HL-60/S4 treated with retinoic acid at 250 ng/mL for 4 days and 3 days (cell line): ENCODE results near the gene MAP3K7CL.

Source experiments
- in situ Hi-C: fragments of 300-500 bp; cut with MboI; formaldehyde crosslinking; loops from 2 replicates; pipeline ENCODE4 v1.7.0; 2022; ENCODE audit warnings: low sequenced_read_pairs

MAP3K7CL gene, protein sequence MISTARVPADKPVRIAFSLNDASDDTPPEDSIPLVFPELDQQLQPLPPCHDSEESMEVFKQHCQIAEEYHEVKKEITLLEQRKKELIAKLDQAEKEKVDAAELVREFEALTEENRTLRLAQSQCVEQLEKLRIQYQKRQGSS

DNA sequence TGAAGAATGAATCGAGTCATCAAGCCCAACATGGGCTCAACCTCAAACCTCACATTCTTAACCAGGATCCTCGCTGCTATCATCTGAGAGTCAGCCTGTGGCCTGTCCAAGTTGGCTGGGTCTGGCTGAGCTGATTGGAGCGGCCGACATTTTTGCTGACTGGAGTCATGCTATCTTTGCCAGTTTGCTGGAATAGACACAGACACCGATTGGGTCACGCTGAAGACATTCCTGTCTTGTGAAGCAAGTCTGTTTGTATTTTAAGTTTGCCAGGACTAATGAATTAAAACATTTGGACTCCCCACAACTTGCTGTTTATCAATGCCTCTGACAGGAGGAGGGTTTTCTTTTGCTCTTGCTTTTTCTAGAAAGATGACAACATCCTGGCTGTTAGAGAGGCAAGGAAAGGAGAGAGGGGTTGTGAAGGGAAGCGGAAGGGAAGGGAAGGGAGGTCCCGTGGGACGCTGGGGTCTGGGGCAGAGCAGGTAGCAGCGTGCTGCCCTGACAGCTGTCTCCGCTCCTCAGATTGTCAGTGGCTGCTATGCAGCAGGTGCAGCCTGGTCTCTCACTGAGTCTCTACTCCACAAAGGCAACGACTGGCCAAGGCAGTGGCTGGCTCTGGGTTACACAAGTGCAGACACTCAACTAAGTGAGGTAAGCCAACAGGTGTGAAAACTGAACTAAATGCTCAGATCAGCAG is at the start of gene MAP3K7CL:
Gene MAP3K7CL, plus strand, starts transcription at position 375 of the 700 bp plus-strand sequence. CDS start 2,701 bp downstream, outside the sequence.
- in situ Hi-C loops = no loop called here

DNA sequence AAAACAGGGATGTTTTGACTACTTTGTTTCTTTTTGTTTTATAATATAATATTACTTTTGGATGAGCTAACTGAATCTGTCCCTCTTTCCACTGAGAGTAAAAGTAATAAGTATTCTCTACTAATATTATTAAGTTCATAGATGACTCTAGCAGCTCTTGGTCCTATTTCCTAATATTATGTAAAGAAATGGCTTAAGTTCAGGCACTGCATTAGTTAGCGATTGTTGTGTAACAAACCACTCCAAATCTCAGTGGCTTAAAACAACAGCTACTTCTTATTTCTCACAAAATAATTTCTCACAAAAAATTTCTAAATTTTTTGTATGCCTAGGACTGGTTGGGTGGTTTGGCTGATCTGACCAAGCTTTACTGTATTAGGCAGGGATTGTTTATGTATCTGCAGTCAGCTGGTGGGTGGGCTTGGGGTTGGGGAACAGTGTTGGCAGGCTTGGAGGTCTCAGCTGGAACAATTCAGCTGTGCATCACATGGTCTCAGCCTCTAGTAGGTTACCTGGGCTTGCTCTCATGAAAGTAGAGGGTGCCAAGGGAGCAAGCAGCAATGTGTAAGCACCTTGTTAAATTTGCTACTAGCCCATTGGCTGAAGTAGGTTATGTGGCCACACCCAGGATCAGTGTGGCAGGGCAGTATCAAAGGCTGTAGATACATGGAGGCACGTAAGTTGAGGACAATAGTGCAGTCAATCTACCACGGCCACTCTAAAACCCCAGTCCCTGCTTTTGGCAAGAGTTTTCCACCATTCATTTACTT is 48.2 kb upstream of the MAP3K7CL start:
- in situ Hi-C loops = loop anchor here (10.0 to 25.0 kb wide), 3 partner anchors 293 to 1105 kb away; no protein-coding TSS in a partner anchor

DNA sequence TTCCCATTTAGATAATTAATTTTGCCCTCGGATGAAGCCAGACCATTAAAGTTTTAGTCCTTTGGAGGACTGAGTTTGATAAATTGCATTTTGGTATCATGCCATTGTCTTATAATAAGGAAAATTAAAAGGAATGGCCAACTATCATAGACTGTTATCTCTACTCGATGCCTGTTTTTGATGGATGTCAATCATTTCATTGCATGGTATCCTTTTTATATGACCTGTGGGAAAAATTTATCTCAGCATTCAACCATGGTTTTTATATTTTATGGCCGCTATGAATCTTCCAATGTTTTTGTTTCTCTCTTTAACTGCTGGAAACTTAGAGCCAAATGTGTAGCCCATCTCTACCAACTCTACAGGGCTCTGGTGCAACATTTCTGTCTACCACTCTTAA is 47.1 kb upstream of the MAP3K7CL start:
- in situ Hi-C loops = loop anchor here (10.0 to 25.0 kb wide), 3 partner anchors 291 to 1104 kb away; no protein-coding TSS in a partner anchor

DNA sequence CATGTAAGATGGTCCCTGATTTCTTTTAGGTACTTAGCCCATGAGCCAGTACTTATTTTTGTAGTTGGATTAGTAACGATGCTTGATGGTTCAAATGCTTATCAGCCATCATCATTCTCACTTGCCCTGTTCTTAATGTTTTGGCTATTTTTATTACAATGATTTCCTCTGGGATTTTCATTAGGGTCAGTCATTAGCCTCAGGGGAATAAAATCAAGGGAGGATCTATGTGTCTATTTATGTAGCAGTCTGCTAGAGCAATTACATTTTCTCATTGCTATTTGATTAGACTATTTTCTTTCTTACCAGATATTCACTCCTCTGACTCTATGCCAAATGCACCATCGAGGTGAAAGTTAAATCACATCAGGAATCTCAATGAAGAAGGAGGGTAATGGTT is 46.1 kb upstream of the MAP3K7CL start:
- in situ Hi-C loops = loop anchor here (10.0 to 25.0 kb wide), 3 partner anchors 290 to 1103 kb away; no protein-coding TSS in a partner anchor

DNA sequence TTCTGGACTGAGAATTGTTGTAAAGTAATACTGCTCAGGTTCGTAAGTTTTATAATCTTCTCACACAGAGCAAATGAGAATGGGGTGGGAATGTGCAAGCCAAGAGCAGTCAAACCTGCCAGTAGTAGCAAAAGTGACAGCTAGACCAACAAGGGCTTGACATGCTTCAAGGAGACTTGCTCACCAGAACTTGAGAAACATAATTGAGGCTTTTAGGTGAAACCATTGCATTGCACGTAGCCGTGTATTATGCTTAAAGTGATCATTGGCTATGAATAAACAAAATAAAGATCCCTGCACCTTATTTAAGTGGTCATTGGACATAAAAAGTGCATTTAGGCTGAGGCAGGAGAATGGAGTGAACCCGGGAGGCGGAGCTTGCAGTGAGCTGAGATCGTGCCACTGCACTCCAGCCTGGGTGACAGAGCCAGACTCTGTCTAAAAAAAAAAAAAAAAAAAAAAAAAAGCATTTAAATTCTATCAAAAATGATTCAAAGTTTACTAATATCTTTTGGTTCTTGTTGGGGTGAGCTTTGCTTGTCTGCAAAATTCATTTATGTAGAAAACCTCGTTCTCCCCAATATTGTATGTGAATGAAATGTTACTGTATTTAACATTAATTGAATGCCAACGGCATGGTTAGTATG is 45.2 kb upstream of the MAP3K7CL start:
- in situ Hi-C loops = loop anchor here (10.0 to 25.0 kb wide), 3 partner anchors 290 to 1102 kb away; no protein-coding TSS in a partner anchor

DNA sequence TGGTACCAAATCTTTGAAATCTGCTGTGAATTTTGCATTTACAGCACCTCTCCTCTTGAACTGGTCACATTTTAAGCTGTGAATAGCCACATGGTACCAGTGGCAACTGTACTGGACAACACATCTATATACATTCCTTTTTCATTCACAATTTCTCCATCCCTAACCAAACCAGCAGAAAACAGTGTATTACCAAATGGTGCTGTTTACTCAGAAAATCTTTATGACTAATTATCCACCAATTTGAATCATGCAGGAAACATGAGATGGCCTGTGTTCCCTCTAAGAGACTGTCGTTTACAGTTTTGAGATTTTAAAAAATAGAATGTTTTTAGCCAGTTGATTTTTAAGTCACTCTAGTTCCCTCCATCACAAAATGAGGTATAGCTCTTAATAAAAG is 39.4 kb upstream of the MAP3K7CL start:
- in situ Hi-C loops = loop anchor here (25.0 kb wide), 2 partner anchors 746 to 1096 kb away; no protein-coding TSS in a partner anchor

DNA sequence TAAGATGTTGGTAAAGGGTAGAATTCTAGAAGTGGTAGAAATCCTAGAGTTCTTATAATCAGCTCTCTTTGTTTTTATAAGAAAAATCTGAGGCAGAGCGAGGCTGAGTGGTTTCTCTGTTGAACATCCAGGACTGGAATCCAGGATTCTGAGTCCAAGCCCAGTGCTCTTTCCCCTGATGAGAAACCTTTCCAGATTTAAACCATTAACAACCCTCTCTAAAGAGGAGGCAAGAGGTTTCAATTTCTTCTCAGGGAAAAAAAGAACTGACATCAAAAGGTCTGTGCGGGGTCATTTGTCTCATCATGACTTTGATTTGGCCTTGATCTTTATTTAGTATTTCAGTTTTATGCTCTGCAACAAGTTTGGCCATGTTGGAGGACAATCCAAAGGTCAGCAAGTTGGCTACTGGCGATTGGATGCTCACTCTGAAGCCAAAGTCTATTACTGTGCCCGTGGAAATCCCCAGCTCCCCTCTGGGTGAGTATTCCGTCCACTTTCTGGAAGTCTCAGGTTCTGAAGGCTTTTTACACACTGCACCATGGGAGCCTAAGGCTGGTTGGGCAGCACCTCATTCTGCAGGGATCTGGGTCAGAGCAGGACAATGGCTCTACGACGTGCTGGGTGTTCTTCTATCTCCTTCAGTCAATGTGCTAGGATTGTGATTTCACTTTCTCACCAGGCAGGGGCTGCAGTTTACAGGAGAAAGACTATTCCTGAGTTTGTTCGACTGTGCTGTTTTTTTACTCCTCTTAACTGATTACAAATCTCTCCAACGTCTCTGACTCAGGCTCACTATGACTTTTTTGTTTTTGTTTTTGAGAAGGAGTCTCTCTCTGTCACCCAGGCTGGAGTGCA is 38.1 kb upstream of the MAP3K7CL start:
- in situ Hi-C loops = loop anchor here (25.0 kb wide), 2 partner anchors 745 to 1095 kb away; no protein-coding TSS in a partner anchor

DNA sequence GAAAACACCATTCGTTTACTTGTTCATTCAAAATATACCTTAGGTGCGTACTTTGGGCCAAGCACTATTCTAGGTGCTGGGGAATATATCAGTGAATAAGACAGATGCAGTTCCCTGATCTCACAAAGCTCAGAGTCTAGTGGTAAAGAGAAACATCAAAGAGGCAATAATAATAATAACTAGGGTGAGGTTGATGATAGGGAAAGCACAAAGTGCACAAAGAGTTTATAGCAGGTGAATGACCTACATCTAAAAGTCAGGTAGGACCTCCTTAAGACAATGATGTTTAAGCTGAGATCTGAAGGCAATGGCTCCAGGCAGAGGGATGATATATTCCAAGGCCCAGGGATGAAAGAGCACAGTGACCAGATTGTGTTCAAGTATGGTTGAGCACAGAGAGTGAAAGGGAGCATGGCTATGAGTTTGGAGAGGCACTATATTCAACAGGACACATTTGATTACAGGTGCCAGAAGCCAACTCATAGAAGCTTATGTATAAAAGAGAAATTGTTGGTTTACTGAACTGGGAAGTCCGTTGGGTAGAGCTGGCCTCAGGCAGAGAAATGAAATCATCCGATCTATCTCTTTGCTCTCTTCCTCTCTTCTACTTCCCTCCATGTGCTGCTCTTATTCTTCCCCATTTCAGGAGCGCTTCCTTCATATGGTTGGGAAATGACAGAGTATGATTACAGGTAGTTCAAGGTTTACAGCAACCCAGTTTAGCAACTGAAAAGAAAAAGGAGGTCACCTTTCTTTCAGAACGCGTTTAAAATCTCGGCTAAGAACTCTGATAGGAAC is 34.0 kb upstream of the MAP3K7CL start:
- in situ Hi-C loops = loop anchor here (25.0 kb wide), 2 partner anchors 741 to 1091 kb away; no protein-coding TSS in a partner anchor

DNA sequence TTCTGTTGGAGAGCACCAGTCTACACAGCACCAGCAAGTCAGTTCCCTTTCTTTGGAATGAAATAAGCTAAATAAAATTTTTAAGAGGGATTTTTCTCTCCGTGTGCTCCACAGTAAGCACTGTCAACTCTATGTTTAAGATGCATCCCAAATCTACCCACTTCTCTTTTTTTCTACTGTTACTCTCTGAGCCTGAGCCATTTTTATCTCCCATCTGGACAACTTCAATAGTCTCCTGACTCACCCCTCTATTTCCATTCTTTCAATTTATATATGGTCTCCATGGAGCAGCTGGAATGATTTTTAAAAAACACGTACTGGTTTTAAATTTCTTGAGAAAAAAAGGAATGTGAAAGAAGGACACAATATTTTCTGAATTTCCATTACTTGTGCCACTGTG is 32.3 kb upstream of the MAP3K7CL start:
- in situ Hi-C loops = loop anchor here (25.0 kb wide), 2 partner anchors 739 to 1089 kb away; no protein-coding TSS in a partner anchor

DNA sequence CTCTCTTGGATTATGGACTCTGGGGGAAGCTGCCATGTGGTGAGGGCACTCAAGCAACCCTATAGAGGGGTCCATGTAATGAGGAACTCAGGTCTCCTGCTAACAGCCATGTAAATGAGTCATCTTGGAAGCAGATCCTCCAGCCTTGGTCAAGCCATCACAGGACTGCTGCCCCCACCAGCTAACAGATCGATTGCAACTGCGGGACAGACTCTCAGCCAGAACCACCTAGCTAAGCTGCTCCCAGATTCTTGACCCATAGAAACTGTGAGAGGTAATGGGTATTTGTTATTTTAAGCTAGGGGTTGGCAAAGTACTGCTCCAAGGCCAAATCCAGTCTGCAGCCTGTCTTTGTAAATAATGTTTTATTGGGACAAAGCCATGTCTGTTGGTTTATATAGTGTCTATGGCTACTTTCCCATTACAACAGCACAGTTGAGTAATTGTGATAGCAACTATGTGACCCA is 27.6 kb upstream of the MAP3K7CL start:
- in situ Hi-C loops = no loop called here

DNA sequence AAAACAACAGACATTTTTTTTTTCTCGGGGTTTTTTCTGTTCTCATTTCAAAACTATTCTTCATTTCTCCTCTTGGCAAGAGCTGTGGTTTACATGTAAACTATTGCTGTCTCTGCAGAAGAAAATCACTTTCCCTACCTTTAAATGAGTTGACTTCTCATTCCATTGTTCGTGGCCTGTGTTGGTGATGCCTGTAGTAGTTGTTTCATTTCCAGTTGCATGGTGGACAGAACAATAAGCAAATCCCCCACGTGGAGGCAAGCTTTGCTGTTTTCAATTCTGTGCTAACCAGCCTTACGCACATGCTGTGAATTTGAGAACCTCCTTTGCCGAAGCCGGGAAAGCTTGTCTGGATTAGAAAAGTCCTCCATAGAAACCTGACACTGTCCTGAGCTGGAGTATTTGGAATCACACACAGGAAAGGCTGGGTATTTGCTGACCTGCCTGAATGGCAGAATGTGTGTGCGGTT is 26.2 kb upstream of the MAP3K7CL start:
- in situ Hi-C loops = no loop called here

DNA sequence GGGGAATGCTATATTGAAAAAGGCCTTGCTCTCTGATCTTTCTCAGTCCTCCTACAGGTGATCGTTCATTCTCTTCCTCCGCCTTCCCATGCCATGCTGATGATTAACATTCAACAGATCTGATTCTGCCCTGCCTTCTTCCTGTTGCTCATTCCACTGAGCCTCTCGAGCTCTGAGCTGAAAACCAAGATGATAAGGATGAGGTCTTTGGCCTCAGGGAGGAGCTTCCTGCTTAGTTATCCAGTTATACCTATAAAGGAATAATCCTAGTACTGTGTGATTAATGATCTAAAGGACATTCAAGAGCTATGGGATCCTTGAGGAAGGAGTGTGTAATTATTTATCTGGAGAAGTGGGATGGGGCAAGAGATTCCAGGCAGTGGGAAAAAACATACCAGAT is 25.2 kb upstream of the MAP3K7CL start:
- in situ Hi-C loops = no loop called here

DNA sequence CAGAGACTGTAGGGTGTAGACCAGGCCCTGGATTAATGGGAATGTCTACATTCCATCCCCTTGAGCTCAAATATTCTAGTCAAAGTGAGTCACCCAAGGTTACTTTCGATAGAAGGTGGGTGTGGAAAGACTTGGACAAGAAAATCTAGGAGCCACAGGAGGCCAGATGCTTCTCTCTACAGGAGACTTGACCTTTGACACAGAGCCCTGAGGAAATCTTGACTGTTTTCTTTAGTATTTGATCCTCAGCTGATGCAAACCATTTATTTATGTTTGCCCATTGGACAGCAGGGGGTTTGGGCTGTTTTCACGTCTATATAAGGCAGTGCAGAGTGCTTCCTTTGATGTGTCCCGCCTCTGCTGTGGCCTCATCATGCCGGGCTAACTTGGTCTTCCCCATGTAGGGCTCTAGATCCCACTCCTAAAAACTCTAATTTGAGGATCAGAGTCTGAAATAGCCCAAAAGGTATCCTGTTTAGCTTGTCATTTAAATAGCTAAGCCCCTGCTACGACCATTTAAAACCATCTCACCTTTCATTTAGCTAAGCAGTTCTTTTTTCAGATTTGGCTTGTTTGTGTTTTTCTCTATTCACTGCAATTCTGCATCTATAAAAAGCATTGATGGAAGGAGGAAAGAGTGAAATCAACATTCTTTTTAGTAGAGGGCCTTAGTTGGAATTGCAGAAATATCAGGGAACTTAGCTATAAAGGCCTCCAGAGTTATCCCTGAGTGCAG is 15.5 kb upstream of the MAP3K7CL start:
- in situ Hi-C loops = no loop called here

DNA sequence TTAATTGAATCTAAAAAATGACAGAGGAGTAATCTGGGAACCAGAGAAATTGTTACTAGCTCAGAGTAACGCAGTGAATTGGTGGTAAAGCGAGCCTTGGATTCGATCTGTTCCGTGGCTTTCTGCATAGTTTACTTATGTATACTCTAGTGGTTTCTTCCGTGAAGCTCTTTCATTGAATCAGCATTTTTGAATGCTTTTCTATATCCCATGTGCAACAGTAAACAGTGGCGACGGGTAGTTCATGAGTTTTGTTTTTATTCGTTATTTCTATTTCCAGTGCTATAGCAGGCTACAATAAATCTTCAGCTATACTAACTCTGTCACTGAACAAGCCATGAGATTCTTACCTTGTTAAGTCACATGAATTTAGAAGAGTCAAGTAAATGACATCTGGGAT is 14.5 kb upstream of the MAP3K7CL start:
- in situ Hi-C loops = no loop called here

DNA sequence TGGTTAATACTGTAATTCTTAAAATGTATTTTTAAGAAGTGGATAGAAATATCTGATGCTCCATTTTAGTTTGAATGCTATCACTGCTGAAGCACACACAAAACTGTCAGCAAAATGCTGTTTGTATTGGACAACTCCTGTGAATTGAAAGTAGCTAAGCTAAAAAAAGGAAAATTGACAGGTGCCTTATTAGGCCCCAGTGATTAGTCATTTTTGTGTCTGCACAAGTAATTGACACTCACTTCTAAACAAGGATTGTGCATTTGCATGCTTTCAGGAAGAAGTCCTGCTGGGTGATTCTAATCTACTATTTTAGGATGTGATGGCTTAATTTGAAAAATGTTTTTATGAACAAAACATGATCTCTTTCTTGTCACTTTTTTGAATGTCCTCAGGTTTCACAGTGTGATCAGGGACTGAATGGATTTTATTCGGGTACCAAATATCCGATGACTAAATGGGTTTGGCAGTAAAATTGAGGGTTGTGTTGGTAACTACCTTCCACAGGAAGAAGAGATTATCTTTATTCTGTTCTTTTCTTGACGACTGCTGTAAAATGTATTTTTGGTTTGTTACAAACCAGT is 13.0 kb upstream of the MAP3K7CL start:
- in situ Hi-C loops = no loop called here

DNA sequence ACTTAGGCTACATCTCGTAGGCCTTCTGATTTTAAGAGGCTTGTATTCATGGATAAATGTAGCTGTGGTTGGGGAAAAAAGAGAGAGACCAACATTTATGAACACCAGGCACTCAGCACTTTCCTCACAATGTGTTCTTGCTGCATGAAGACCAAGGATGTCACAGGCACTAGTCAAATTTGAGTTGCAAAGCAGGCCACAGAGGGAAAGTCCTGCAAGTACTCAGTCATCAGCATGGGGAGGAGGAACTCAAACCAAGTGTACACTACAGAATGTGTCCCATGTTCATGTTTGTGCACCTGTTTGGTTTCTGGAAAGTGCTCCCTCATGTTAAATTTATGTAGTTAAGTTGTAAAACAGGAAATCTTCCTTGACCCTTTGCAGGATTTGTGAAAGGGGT is 8.7 kb upstream of the MAP3K7CL start:
- in situ Hi-C loops = no loop called here

DNA sequence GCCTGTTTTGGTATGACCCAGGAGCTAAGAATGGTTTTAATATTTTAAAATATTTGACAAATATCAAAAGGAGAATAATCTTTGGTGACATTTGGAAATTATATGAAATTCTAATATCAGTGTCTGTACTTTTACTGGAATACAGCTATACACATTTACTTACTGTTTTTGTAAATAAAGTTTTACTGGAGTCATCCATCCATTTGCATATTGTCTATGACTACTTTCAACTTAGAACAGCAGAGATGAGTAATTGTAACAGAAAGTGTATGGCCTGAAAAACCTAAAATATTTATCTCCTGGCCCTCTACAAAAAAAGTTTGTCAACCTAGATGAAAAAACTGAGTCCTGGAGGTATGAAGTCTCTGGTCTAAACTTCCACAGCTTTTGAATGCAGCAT is 5.8 kb upstream of the MAP3K7CL start:
- in situ Hi-C loops = no loop called here

DNA sequence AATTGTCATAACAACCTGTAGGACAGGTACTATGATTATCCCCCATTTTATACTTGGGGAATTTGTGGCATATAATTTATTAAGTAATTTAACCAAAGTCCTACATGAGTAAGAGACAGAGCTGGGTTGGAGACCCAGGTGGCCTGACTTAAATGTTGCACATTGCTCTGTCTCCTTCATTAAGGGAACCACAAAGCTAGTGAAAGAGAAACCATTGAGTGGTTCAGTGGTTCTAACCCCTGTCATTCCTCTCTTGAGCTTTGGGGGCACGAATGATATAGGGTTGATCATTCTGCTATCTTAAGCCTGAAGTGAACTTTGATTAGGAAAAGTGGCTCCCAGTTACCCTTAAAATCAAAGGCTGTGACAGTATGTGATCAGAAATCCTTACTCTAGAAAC is 5.3 kb upstream of the MAP3K7CL start:
- in situ Hi-C loops = no loop called here
